ENCODE measurements around the gene CROCC.

CROCC gene

GRCh38 chr1:16991571-16991970 is 69.8 kb downstream of the CROCC start:
- no peak for DNase-seq

GRCh38 chr1:16992102-16992501 is 70.4 kb downstream of the CROCC start:
- DNase-seq: no peak

GRCh38 chr1:16992675-16993074 is 70.9 kb downstream of the CROCC start:
- DNase-seq: no peak

- DNase-seq: no peak
Observed at GRCh38 chr1:16993521-16994038, 71.8 kb downstream of the CROCC start.

- no peak for DNase-seq
Observed at GRCh38 chr1:16996845-16997244, 75.1 kb downstream of the CROCC start.

GRCh38 chr1:16998589-16998988 is 76.9 kb downstream of the CROCC start:
- DNase-seq: no peak

- DNase-seq: no peak
Observed at GRCh38 chr1:16999863-17000262, 78.1 kb downstream of the CROCC start.

GRCh38 chr1:17001760-17002523 is 80.2 kb downstream of the CROCC start:
- no peak for DNase-seq

GRCh38 chr1:17002524-17002902 is 80.8 kb downstream of the CROCC start:
- no peak for DNase-seq

GRCh38 chr1:17004466-17005364 is 83.0 kb downstream of the CROCC start:
- DNase-seq: no peak

GRCh38 chr1:17005365-17005740 is 83.6 kb downstream of the CROCC start:
- no peak for DNase-seq

GRCh38 chr1:17007121-17007520 is 85.4 kb downstream of the CROCC start:
- DNase-seq: no peak

GRCh38 chr1:17008208-17008855 is 86.6 kb downstream of the CROCC start:
- no peak for DNase-seq

GRCh38 chr1:17009706-17010105 is 88.0 kb downstream of the CROCC start:
- no peak for DNase-seq

GRCh38 chr1:17011092-17011438 is 89.3 kb downstream of the CROCC start:
- DNase-seq: no peak

GRCh38 chr1:17011439-17012307 is 89.9 kb downstream of the CROCC start, which contains the start of gene ATP13A2:
Gene ATP13A2 (minus strand): TSS chr1:17011928. CDS start chr1:17011738, 190 bp downstream.
- DNase-seq: peak; percentile 33

- no peak for DNase-seq
Observed at GRCh38 chr1:17012775-17013490, 91.2 kb downstream of the CROCC start.

GRCh38 chr1:17013491-17014320 is 92.0 kb downstream of the CROCC start:
- no peak for DNase-seq

- DNase-seq: no peak
Observed at GRCh38 chr1:17014671-17015567, 93.2 kb downstream of the CROCC start.

GRCh38 chr1:17016317-17016661 is 94.6 kb downstream of the CROCC start:
- DNase-seq: no peak
